ENCODE measurements around the gene SLC48A1.

SLC48A1 gene

DNA sequence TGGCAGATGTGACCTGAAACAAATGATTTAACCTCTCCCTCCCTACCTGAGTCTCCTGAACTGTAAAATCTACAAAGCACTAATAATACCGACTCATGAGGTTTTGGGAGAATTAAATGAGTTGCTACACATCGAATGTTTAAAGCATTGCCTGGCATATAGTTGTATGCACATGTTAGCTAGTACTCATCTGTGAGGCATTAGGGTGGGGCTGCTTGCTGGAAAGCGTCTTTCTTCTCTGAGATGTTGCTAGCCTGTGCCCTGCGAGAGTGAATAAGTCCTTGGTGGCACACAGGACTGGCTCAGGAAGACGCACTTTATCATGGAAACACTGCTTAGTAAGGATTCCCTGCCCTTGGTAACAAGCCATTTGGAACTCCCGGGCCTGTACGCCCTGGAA lies 20.5 kb upstream of the SLC48A1 start:
- H3K4me1 ChIP-seq (ENCODE audit: control insufficient read depth in 1 of 2, insufficient read depth in 2 of 2, low read length in 2 of 2): peaks cover 0 to 10% of the 10 kb centered on the region in 2 donors
- no peak overlapping the region for H3K4me3 ChIP-seq (ENCODE audit: low read depth in 1 of 2, low read length in 2 of 2)
- H3K9me3 ChIP-seq (ENCODE audit: control insufficient read depth in 1 of 2, low read length in 2 of 2): no peaks in the 10 kb centered on the region
- H3K36me3 ChIP-seq (ENCODE audit: control insufficient read depth in 1 of 2, insufficient read depth in 2 of 2, low read length in 2 of 2): no peaks in the 10 kb centered on the region
- no peaks in the 10 kb centered on the region for H3K27me3 ChIP-seq (ENCODE audit: low read depth, low read length)
- no peak overlapping the region for H3K27ac ChIP-seq (ENCODE audit: low read length)

DNA sequence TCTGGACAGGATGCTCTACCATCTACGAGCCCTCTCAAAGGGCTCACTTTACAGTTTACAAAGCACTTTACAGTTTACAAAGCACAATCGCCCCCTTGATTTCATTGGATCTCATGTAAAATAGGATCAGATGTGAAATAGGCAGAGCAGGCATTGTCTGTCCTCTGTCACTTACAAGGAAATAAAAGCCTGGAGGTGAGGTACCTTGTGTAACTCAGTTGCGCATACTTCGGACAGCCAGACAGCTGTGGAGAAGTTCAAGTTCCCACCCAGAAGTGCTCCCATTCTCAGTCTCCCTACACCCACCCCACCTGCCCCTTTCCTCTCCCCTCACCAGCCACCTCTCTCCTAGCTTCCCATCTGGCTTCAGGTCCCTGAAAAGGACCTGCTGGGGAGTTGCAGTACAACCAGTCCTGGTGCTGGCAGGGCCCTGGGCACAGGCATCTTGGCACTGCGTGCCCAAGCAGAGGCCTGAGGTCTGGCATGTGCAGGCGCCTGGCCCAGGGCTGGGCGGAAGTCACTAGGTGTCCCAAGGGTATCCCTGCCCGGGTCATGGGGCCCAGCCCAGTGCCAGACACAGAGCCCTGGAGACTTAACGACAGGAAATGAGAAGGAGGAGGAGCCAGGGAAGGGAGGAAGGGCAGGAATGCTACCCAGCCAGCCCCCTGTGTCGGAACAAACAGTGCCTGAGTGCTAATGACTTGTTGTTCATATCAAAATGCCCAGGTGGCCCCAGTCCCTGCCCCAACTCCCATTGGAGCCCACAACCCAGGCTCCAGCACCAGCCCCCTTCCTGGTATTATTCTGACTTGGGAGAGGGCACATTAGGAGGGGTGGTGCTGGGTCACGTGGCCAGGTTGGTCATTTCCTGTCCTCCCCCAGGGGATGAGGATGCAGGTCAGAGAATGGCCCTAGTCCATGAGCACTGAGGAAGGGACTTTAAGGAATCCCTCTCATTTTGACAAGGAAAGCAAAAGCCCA lies 19.7 kb upstream of the SLC48A1 start:
- no peaks in the 10 kb centered on the region for H3K36me3 ChIP-seq (ENCODE audit: control insufficient read depth in 1 of 2, insufficient read depth in 2 of 2, low read length in 2 of 2)
- no peak overlapping the region for H3K4me3 ChIP-seq (ENCODE audit: low read depth in 1 of 2, low read length in 2 of 2)
- no peaks in the 10 kb centered on the region for H3K27me3 ChIP-seq (ENCODE audit: low read depth, low read length)
- H3K27ac ChIP-seq (ENCODE audit: low read length): no peak overlapping the region
- H3K9me3 ChIP-seq (ENCODE audit: control insufficient read depth in 1 of 2, low read length in 2 of 2): no peaks in the 10 kb centered on the region
- H3K4me1 ChIP-seq (ENCODE audit: control insufficient read depth in 1 of 2, insufficient read depth in 2 of 2, low read length in 2 of 2): peaks cover 4 to 10% of the 10 kb centered on the region in 2 donors

DNA sequence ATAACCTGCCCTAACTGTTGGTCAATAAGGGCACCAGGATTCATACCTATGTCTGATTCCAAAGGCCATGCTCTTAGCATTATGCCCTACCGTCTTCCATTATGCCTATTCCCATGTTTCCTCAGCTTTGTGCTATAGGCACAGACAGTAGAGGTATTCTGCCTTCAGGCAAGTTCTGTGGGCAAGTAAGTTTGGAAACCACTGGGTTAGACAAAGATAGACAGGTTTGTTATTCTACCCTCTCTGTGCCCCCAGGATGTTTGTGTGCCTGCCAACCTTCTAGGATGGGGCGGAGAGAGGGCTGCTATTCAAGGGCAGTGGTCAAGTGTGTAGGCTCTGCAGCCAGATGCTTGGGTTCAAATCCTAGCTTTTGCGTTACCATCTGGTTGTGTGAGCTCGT lies 18.9 kb upstream of the SLC48A1 start:
- no peaks in the 10 kb centered on the region for H3K27me3 ChIP-seq (ENCODE audit: low read depth, low read length)
- no peaks in the 10 kb centered on the region for H3K36me3 ChIP-seq (ENCODE audit: control insufficient read depth in 1 of 2, insufficient read depth in 2 of 2, low read length in 2 of 2)
- H3K27ac ChIP-seq (ENCODE audit: low read length): peak overlapping the region; percentile 2
- H3K4me1 ChIP-seq (ENCODE audit: control insufficient read depth in 1 of 2, insufficient read depth in 2 of 2, low read length in 2 of 2): peaks cover 7 to 10% of the 10 kb centered on the region in 2 donors
- H3K9me3 ChIP-seq (ENCODE audit: control insufficient read depth in 1 of 2, low read length in 2 of 2): no peaks in the 10 kb centered on the region
- H3K4me3 ChIP-seq (ENCODE audit: low read depth in 1 of 2, low read length in 2 of 2): no peak overlapping the region

DNA sequence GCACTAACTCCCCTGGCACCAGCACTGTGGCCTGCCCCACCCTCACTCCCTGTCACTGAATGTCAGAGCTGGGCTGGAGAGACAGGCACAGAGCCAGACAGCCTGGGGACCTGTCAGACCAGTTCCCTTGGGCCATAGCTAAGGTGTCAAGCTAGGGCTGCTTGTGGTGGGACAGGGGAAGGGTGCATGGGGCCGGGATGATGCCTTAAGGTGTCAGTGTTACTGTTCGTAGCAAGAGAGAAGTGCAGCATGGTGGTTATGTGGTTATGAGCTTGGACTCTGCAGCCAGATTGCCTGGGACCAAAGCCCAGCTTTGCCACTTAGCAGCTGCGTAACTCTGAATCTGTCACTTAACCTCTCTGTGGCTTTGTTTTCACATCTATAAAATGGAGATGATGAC lies 18.2 kb upstream of the SLC48A1 start:
- H3K27me3 ChIP-seq (ENCODE audit: low read depth, low read length): no peaks in the 10 kb centered on the region
- H3K4me1 ChIP-seq (ENCODE audit: control insufficient read depth in 1 of 2, insufficient read depth in 2 of 2, low read length in 2 of 2): peaks cover 10 to 13% of the 10 kb centered on the region in 2 donors
- no peaks in the 10 kb centered on the region for H3K9me3 ChIP-seq (ENCODE audit: control insufficient read depth in 1 of 2, low read length in 2 of 2)
- H3K4me3 ChIP-seq (ENCODE audit: low read depth in 1 of 2, low read length in 2 of 2): no peak overlapping the region
- no peaks in the 10 kb centered on the region for H3K36me3 ChIP-seq (ENCODE audit: control insufficient read depth in 1 of 2, insufficient read depth in 2 of 2, low read length in 2 of 2)
- H3K27ac ChIP-seq (ENCODE audit: low read length): peak overlapping the region; percentile 46

DNA sequence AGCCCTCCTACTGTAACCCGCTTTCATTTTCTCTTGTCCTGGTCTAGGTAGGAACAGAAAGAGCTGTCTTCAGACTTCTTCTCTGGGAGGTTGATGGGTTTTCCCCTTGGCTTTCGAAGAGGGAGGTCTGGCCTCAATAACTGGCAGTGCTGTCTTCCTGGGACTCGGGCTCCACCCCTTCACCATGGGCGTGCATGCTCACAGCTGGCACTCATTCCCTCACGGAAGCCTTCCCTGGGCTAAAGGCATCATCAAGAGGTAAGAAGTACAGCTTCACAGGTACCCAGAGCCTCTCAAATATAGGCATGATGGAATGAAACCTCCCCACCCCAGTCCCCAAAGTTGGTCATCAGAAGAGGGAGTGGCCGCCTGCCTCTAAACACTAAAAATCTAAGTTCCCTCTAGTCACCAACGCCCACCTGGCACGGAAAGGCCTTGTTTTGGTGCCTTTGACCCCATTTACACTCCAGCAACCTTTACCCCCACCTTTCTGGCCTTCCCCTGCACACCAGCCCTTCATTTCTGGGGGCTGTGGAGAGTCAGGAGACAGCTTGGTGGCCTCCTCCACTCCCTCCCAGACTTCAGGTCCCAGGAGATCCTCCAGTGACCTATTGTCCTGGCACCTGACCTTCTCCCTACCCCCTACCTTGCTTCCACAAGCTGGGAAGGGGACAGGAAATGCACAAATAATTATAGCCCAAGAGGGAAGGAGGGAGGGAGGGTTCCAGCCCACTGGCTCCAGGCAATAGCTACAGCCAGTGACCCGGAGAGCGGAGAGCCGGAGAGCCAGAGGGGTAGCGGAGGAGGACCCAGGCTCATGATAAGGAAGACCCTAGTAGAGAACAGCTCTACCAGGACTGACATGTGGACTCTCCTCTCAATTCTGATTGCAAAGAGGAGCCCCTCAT lies 17.1 kb upstream of the SLC48A1 start:
- Histone ChIP-seq H3K4me3 (ENCODE audit: low read depth in 1 of 2, low read length in 2 of 2) (peak overlapping the region; percentile 20 to 34), H3K36me3 (ENCODE audit: control insufficient read depth in 1 of 2, insufficient read depth in 2 of 2, low read length in 2 of 2) (no peaks in the 10 kb centered on the region), H3K4me1 (ENCODE audit: control insufficient read depth in 1 of 2, insufficient read depth in 2 of 2, low read length in 2 of 2) (peaks cover 10 to 13% of the 10 kb centered on the region in 2 donors), H3K27ac (ENCODE audit: low read length) (peak overlapping the region; percentile 7), H3K9me3 (ENCODE audit: control insufficient read depth in 1 of 2, low read length in 2 of 2) (no peaks in the 10 kb centered on the region), H3K27me3 (ENCODE audit: low read depth, low read length) (no peaks in the 10 kb centered on the region)

DNA sequence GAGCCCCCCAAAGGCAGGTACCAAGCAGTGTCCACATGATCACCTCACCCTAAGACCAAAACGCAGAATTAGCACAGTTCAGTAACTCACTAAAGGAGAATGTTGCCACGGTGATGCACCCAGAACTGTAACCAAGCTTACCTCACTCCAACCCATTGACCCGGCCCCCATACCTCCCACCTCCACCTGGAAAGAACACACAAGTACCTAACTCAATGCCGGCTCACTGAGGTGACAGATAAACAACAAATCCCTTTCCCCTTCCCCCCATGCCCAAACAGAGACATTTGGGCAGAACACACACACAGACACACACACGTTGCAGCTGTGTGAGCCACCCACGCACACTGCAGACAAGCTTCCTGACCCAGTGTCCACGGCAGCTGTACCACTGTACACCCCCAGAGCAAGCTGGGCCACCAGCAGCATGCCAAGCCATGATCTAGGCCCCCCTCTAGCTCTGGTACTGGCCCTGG lies 15.6 kb upstream of the SLC48A1 start:
- Histone ChIP-seq H3K27ac (ENCODE audit: low read length) (no peak overlapping the region), H3K4me1 (ENCODE audit: control insufficient read depth in 1 of 2, insufficient read depth in 2 of 2, low read length in 2 of 2) (peaks cover 10 to 13% of the 10 kb centered on the region in 2 donors)

DNA sequence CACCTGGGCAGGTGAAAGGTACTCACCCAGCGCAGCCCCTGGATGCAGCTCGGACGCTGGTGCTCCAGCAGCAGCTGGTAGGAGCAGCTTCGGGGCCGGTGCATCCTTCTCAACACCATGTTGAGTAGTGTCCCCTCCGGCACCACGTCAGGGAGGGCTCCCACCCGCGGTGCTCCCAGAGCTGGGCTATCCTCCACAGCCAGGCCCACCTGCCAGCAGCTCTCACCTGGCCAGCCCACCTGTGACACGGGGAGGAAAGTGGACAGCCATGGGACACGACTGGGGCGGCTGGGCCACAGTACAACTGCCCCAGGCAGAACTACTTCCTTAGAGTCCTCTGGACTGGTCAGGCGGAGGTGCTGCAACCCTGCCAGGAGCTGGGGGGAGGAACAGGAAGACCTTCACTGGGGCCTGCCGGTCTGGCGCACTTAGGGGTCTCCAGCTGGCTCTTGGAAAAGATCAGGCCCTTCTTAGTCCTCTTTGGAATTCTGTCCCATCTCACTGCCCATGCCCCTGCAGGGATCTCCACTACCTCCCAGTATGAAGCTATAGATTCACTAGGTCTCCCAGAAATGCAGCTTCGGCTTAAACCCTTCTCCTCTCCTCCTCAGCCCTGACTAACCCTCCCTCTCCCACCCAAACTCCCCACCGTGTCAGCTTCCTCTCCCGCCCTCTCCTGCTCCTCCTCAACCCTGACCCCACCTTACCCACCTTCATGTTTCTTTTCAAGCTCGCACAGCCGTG lies 15.0 kb upstream of the SLC48A1 start:
- H3K27me3 ChIP-seq (ENCODE audit: low read depth, low read length): no peaks in the 10 kb centered on the region
- H3K27ac ChIP-seq (ENCODE audit: low read length): peak overlapping the region; percentile 28
- H3K4me1 ChIP-seq (ENCODE audit: control insufficient read depth in 1 of 2, insufficient read depth in 2 of 2, low read length in 2 of 2): peaks cover 10 to 13% of the 10 kb centered on the region in 2 donors
- H3K4me3 ChIP-seq (ENCODE audit: low read depth in 1 of 2, low read length in 2 of 2): peak overlapping the region; percentile 80 to 84
- H3K36me3 ChIP-seq (ENCODE audit: control insufficient read depth in 1 of 2, insufficient read depth in 2 of 2, low read length in 2 of 2): no peaks in the 10 kb centered on the region
- H3K9me3 ChIP-seq (ENCODE audit: control insufficient read depth in 1 of 2, low read length in 2 of 2): no peaks in the 10 kb centered on the region

More for the DNA sequence above, 15.6 kb upstream of the SLC48A1 start:
- Histone ChIP-seq H3K36me3 (ENCODE audit: control insufficient read depth in 1 of 2, insufficient read depth in 2 of 2, low read length in 2 of 2) (no peaks in the 10 kb centered on the region), H3K9me3 (ENCODE audit: control insufficient read depth in 1 of 2, low read length in 2 of 2) (no peaks in the 10 kb centered on the region), H3K4me3 (ENCODE audit: low read depth in 1 of 2, low read length in 2 of 2) (peak overlapping the region; percentile 80 to 84), H3K27me3 (ENCODE audit: low read depth, low read length) (no peaks in the 10 kb centered on the region)

DNA sequence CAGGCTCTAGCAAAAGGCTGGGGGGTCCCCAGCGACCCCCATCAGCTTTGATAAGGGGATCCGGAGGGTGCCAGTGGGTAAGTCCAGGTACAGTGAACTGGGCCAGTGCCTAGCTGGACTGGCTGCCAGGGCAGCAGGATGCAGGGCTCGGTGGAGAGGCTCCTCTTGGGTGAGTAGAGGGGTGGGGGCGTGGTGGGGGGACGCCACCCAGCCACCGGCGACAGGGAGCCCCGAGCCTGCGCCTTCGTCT lies 14.5 kb upstream of the SLC48A1 start:
- peaks cover 10 to 13% of the 10 kb centered on the region in 2 donors for H3K4me1 ChIP-seq (ENCODE audit: control insufficient read depth in 1 of 2, insufficient read depth in 2 of 2, low read length in 2 of 2)
- H3K27ac ChIP-seq (ENCODE audit: low read length): peak overlapping the region; percentile 28
- no peaks in the 10 kb centered on the region for H3K9me3 ChIP-seq (ENCODE audit: control insufficient read depth in 1 of 2, low read length in 2 of 2)
- H3K4me3 ChIP-seq (ENCODE audit: low read depth in 1 of 2, low read length in 2 of 2): peak overlapping the region; percentile 80 to 84
- no peaks in the 10 kb centered on the region for H3K27me3 ChIP-seq (ENCODE audit: low read depth, low read length)
- no peaks in the 10 kb centered on the region for H3K36me3 ChIP-seq (ENCODE audit: control insufficient read depth in 1 of 2, insufficient read depth in 2 of 2, low read length in 2 of 2)

DNA sequence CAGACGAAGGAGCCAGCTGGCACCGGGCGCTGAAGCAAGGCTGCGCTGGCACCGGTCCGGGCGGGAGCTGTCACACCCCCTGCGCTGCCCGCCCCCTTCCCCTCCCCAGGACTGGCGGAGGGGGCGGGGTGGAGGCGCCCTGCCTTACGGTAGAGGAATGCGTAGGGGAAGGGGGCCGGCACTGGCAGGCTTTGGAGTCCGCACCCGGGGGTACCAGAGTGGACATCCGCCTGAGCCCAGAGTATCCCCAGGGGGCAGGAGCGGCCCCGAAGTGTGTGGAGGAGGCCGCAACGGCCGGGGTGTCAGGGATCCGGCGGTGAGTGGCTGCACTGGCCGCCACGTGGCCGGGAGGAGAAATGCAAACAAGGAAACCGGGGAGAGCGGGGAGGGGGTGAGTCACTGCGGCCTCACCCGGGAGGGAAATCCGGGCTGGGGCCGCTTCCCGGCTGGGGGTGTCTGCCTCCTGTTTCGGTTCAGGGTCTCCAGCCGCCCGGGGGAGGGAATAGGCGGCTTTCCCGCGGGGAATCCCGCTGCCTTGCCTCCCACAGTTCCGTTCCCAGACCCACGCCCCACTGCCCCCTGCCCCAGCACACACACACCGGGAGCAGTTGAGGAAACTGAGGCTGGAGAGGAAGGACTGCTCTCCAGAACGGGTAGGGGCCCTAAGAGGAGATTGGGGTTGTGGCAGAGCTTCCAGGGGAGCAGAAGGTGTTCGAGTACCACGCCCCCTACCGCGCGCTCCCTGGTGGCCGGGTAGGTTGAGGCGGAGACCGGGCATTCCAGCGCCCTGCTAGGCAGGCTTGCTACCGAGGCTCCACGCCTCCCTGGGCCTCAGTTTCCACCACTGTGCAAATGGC lies 14.0 kb upstream of the SLC48A1 start, which contains the start of gene RAPGEF3:
RAPGEF3 (minus strand) TSS at position 47 of the 857 bp plus-strand sequence. CDS start 324 bp downstream, outside the sequence.
- Histone ChIP-seq H3K27me3 (ENCODE audit: low read depth, low read length) (no peaks in the 10 kb centered on the region), H3K36me3 (ENCODE audit: control insufficient read depth in 1 of 2, insufficient read depth in 2 of 2, low read length in 2 of 2) (no peaks in the 10 kb centered on the region), H3K27ac (ENCODE audit: low read length) (peak within 1 kb of the TSS; percentile 28), H3K4me1 (ENCODE audit: control insufficient read depth in 1 of 2, insufficient read depth in 2 of 2, low read length in 2 of 2) (peaks cover 10 to 13% of the 10 kb centered on the region in 2 donors), H3K4me3 (ENCODE audit: low read depth in 1 of 2, low read length in 2 of 2) (peak within 1 kb of the TSS; percentile 80 to 84), H3K9me3 (ENCODE audit: control insufficient read depth in 1 of 2, low read length in 2 of 2) (no peaks in the 10 kb centered on the region)

DNA sequence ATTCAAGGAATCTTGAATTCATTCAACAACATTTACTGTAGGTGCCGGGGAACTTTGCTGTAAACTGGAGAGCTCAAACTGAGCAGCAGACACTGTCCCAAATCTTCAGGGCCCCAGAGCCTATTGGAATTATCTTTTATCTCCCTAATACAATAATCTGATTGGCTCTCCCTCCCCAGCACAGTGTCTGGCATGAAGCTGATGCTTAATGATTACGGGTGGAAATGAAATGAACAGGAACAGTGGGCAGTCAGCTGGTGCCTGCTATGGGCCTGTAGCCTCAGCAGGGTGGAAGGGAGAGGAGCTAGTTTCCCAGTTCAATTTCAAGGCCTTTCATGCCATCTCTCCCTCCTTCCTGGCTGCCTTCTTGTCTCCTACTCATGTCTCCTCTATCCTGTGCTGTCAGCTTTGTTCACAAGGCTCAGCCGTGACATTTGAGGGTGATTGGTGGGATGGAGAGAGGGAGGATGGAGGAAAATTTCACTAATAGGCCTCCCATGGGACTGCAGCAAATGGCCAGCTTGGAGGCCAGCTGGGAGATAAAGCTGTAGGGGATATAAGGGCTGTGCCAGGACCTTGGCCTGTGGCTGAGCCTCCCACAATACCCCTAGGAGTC lies 10.1 kb upstream of the SLC48A1 start:
- Histone ChIP-seq H3K4me3 (ENCODE audit: low read depth in 1 of 2, low read length in 2 of 2) (no peak overlapping the region), H3K27me3 (ENCODE audit: low read depth, low read length) (no peaks in the 10 kb centered on the region), H3K27ac (ENCODE audit: low read length) (no peak overlapping the region), H3K36me3 (ENCODE audit: control insufficient read depth in 1 of 2, insufficient read depth in 2 of 2, low read length in 2 of 2) (no peaks in the 10 kb centered on the region), H3K4me1 (ENCODE audit: control insufficient read depth in 1 of 2, insufficient read depth in 2 of 2, low read length in 2 of 2) (peaks cover 0 to 19% of the 10 kb centered on the region in 2 donors), H3K9me3 (ENCODE audit: control insufficient read depth in 1 of 2, low read length in 2 of 2) (no peaks in the 10 kb centered on the region)
